ENCODE measurements around the gene ARL15.

DNA sequence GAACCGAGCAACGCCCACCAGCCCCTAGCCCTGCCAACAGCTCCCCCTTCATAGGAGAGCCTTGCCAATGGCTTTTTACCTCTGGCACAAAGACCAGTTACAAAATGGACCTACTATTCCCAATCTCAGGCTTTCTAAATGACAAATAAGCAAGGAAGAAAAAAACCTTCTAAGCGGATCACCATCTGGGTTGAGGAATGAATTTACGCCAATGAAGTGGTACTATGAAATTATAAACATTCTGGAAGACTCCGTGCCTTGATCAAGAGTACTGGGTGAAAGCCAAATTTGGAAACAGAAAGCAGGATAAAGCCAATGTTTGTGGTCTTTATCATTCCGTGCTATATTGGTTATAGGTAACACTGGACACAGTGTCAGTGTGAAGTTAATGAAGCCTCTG lies 378.0 kb downstream of the ARL15 start:
- TF ChIP-seq, protein P1, sequence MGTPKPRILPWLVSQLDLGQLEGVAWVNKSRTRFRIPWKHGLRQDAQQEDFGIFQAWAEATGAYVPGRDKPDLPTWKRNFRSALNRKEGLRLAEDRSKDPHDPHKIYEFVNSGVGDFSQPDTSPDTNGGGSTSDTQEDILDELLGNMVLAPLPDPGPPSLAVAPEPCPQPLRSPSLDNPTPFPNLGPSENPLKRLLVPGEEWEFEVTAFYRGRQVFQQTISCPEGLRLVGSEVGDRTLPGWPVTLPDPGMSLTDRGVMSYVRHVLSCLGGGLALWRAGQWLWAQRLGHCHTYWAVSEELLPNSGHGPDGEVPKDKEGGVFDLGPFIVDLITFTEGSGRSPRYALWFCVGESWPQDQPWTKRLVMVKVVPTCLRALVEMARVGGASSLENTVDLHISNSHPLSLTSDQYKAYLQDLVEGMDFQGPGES (IDR thresholded peaks at IDR 0.05; ENCODE audit: low read depth, low read length): no peak
- TF ChIP-seq EP300 (IDR thresholded peaks at IDR 0.05; ENCODE audit: borderline replicate concordance in 1 of 2, low read depth in 1 of 2, low read length in 1 of 2) (no peak), CTCF (IDR thresholded peaks at IDR 0.05) (no peak), CHD2 (IDR thresholded peaks at IDR 0.05; ENCODE audit: low read length, partially characterized antibody) (no peak), NRF1 (IDR thresholded peaks at IDR 0.05; ENCODE audit: low read depth, low read length) (no peak), SIN3A (IDR thresholded peaks at IDR 0.05; ENCODE audit: borderline replicate concordance, low read depth, low read length) (no peak), EZH2phosphoT487 (IDR thresholded peaks at IDR 0.05; ENCODE audit: borderline replicate concordance, low read depth) (no peak), RCOR1 (IDR thresholded peaks at IDR 0.05; ENCODE audit: low read length) (no peak), MAX (IDR thresholded peaks at IDR 0.05; ENCODE audit: low read depth) (no peak), GABPA (IDR thresholded peaks at IDR 0.05; ENCODE audit: low read depth) (no peak), ELF1 (IDR thresholded peaks at IDR 0.05) (no peak), YY1 (IDR thresholded peaks at IDR 0.05; ENCODE audit: low read depth) (no peak), SMC3 (IDR thresholded peaks at IDR 0.05; ENCODE audit: low read depth, low read length) (no peak)
- TF ChIP-seq, protein P2, sequence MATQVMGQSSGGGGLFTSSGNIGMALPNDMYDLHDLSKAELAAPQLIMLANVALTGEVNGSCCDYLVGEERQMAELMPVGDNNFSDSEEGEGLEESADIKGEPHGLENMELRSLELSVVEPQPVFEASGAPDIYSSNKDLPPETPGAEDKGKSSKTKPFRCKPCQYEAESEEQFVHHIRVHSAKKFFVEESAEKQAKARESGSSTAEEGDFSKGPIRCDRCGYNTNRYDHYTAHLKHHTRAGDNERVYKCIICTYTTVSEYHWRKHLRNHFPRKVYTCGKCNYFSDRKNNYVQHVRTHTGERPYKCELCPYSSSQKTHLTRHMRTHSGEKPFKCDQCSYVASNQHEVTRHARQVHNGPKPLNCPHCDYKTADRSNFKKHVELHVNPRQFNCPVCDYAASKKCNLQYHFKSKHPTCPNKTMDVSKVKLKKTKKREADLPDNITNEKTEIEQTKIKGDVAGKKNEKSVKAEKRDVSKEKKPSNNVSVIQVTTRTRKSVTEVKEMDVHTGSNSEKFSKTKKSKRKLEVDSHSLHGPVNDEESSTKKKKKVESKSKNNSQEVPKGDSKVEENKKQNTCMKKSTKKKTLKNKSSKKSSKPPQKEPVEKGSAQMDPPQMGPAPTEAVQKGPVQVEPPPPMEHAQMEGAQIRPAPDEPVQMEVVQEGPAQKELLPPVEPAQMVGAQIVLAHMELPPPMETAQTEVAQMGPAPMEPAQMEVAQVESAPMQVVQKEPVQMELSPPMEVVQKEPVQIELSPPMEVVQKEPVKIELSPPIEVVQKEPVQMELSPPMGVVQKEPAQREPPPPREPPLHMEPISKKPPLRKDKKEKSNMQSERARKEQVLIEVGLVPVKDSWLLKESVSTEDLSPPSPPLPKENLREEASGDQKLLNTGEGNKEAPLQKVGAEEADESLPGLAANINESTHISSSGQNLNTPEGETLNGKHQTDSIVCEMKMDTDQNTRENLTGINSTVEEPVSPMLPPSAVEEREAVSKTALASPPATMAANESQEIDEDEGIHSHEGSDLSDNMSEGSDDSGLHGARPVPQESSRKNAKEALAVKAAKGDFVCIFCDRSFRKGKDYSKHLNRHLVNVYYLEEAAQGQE (IDR thresholded peaks at IDR 0.05; ENCODE audit: low read depth, low read length): no peak

Data from SK-N-SH (cell line).